Stimulated activated CD4-positive, alpha-beta T cell treated with anti-CD3 and anti-CD28 coated beads, Interleukin-2, amount 100 ng/mL, for 24 hours (primary cell): ENCODE data around the gene EFCAB6.

Experiments
- DNase-seq, 2 donors: peaks; one replicate each; pipeline ENCODE4 v3.0.0-alpha.2; 2020

Gene EFCAB6

GRCh38 chr22:43829904-43830851, 18.1 kb upstream of the EFCAB6 start:
- DNase-seq = no peak

- no peak for DNase-seq
Measured at GRCh38 chr22:43828998-43829782, 17.1 kb upstream of the EFCAB6 start.

- no peak for DNase-seq
Measured at GRCh38 chr22:43828725-43828997, 16.6 kb upstream of the EFCAB6 start.

- DNase-seq = no peak
Measured at GRCh38 chr22:43827926-43828724, 16.0 kb upstream of the EFCAB6 start.

- DNase-seq = no peak
Measured at GRCh38 chr22:43827003-43827735, 15.1 kb upstream of the EFCAB6 start.

- no peak for DNase-seq
Measured at GRCh38 chr22:43826142-43827002, 14.3 kb upstream of the EFCAB6 start.

- no peak for DNase-seq
Measured at GRCh38 chr22:43825651-43826050, 13.5 kb upstream of the EFCAB6 start.

GRCh38 chr22:43824724-43825420, 12.8 kb upstream of the EFCAB6 start:
- DNase-seq = no peak

GRCh38 chr22:43823911-43824665, 12.0 kb upstream of the EFCAB6 start:
- no peak for DNase-seq

GRCh38 chr22:43823353-43823908, 11.3 kb upstream of the EFCAB6 start:
- DNase-seq = no peak

- no peak for DNase-seq
Measured at GRCh38 chr22:43821606-43822425, 9.7 kb upstream of the EFCAB6 start.

GRCh38 chr22:43820651-43821305, 8.7 kb upstream of the EFCAB6 start:
- no peak for DNase-seq

- DNase-seq = no peak
Measured at GRCh38 chr22:43819931-43820640, 8.0 kb upstream of the EFCAB6 start.

GRCh38 chr22:43819421-43819921, 7.4 kb upstream of the EFCAB6 start:
- DNase-seq = no peak

GRCh38 chr22:43818981-43819380, 6.9 kb upstream of the EFCAB6 start:
- DNase-seq = no peak

- DNase-seq = no peak
Measured at GRCh38 chr22:43817402-43817801, 5.3 kb upstream of the EFCAB6 start.

GRCh38 chr22:43814264-43814663, 2.2 kb upstream of the EFCAB6 start:
- DNase-seq = no peak
